HUES6 (cell line): Measurements from ENCODE around the gene C2orf92.
"Not testable (repeated sequence)": the region's sequence is repeated elsewhere in the genome, so short reads cannot be mapped to it uniquely, and the experiment has no call there.

Experiments
- H3K27ac ChIP-seq: 2 replicates; pipeline ENCODE4 v1.7.0; 2013; ENCODE audit warnings: low read depth, mild to moderate bottlenecking, low read length, inconsistent platforms
- H3K27me3 ChIP-seq: 2 replicates; pipeline ENCODE4 v1.6.1; 2013; ENCODE audit warnings: low read length; ENCODE audit not compliant: control insufficient read depth, insufficient read depth
- H3K36me3 ChIP-seq: 2 replicates; pipeline ENCODE4 v1.6.1; 2013; ENCODE audit warnings: low read length; ENCODE audit not compliant: control insufficient read depth, insufficient read depth
- H3K4me1 ChIP-seq: 2 replicates; pipeline ENCODE4 v1.6.1; 2013; ENCODE audit warnings: low read length; ENCODE audit not compliant: control insufficient read depth, insufficient read depth
- H3K4me3 ChIP-seq: 2 replicates; pipeline ENCODE4 v1.5.1; 2013; ENCODE audit warnings: low read depth, low read length
- H3K9ac ChIP-seq: one replicate; pipeline ENCODE4 v1.6.1; 2013; ENCODE audit warnings: mild to moderate bottlenecking, low read length
- H3K9me3 ChIP-seq: 2 replicates; pipeline ENCODE4 v1.6.1; 2013; ENCODE audit warnings: low read depth, low read length; ENCODE audit not compliant: control insufficient read depth, insufficient read depth

The C2orf92 gene

GRCh38 chr2:97707362-97708047 lies 38.0 kb downstream of the C2orf92 start:
- Histone ChIP-seq H3K36me3 (no peaks in the 10 kb centered on the region), H3K4me1 (peaks cover 12% of the 10 kb centered on the region; the same call in 1 of the 2 replicates), H3K9ac (no peak overlapping the region)

DNA sequence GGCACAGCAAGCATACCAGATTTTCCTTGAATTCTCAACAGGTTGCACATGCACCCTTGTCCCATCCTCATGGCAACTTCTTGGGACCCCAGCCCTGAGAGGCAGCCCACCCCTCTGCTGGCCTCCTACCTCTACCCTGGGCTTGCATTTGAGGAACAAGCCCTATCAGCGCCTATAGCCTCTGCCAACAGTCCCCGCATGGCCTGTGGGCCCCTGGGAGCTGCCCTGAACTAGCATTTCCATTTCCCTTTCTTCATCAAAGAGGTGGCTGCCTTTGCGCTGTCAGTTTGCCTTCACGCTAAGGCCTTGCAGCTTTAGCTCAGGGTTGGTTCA lies 38.5 kb downstream of the C2orf92 start:
- Histone ChIP-seq H3K27me3 (no peaks in the 10 kb centered on the region), H3K4me1 (peaks cover 17% of the 10 kb centered on the region; the same call in 1 of the 2 replicates), H3K36me3 (no peaks in the 10 kb centered on the region), H3K9ac (no peak overlapping the region), H3K4me3 (no peak overlapping the region), H3K27ac (no peak overlapping the region), H3K9me3 (no peaks in the 10 kb centered on the region)

More at GRCh38 chr2:97707362-97708047, 38.0 kb downstream of the C2orf92 start:
- no peaks in the 10 kb centered on the region for H3K27me3 ChIP-seq
- no peaks in the 10 kb centered on the region for H3K9me3 ChIP-seq
- no peak overlapping the region for H3K4me3 ChIP-seq
- H3K27ac ChIP-seq: no peak overlapping the region

DNA sequence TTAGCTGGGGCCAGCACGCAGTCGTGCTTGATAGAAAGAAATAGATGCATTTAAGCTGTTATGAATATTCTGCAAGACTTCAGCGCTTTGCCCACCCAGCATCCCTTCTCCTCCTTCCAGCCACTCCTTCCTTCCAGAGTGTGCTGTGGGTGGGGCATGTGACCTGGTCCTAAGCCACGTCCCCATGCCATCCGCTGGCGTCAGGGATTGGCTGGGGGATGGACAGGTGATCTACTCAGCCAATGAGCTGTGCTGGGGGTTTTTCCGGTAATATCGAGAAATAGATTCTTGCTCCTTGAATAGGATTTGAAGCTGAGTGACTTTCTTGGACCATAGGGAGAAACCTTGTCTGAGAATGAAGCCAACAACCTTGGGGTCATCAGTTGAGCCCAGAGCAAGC lies 39.1 kb downstream of the C2orf92 start:
- H3K9me3 ChIP-seq: no peaks in the 10 kb centered on the region
- no peak overlapping the region for H3K4me3 ChIP-seq
- peaks cover 22% of the 10 kb centered on the region; the same call in 1 of the 2 replicates for H3K4me1 ChIP-seq
- H3K27ac ChIP-seq: no peak overlapping the region
- H3K27me3 ChIP-seq: no peaks in the 10 kb centered on the region
- no peak overlapping the region for H3K9ac ChIP-seq
- no peaks in the 10 kb centered on the region for H3K36me3 ChIP-seq

DNA sequence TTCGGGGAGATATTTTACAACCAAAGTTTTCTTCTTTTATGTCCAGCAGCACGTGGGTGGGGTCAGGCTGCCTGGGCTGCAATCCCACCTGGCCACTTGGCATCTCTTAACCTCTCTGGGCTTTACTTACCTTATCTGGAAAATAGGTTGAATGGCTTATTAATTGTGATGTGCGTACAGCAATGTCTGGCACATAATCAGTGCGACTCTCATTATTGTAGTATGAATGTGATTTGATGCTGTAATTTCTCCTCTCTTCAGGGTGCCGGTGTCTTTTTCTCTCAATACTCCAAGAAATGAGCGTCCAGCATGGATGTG lies 41.8 kb downstream of the C2orf92 start:
- Histone ChIP-seq H3K4me3 (no peak overlapping the region), H3K4me1 (peaks cover 26% of the 10 kb centered on the region; the same call in 1 of the 2 replicates), H3K36me3 (no peaks in the 10 kb centered on the region), H3K9me3 (no peaks in the 10 kb centered on the region), H3K27ac (peak overlapping the region; percentile 54; the same call in 1 of the 2 replicates), H3K9ac (peak overlapping the region; percentile 28), H3K27me3 (no peaks in the 10 kb centered on the region)

DNA sequence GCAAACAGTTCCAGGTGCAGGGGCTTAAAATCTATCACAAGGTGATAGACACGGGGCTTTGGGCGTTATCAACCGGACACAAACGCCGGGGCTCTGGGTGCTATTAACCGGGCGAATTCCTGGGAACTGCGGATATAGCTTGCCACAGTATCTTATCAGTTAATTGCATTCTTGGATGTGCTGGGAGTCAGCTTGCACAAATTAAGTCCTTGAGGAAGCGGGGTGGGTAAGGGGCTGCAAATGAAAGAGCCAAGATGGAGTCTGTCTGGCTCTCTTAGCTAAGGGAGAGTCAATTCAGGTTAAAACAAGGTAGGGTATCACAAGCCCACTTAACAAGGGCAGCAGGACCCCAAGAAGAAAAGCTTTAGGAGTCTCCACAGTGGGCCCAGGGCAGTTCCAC lies 42.7 kb downstream of the C2orf92 start:
- Histone ChIP-seq H3K27ac (peak overlapping the region; percentile 44; the same call in 1 of the 2 replicates), H3K9ac (peak overlapping the region; percentile 69), H3K4me1 (peaks cover 26% of the 10 kb centered on the region; the same call in 1 of the 2 replicates)
- H3K4me3 ChIP-seq, H3K9me3 ChIP-seq, H3K27me3 ChIP-seq, H3K36me3 ChIP-seq: not testable (repeated sequence)

DNA sequence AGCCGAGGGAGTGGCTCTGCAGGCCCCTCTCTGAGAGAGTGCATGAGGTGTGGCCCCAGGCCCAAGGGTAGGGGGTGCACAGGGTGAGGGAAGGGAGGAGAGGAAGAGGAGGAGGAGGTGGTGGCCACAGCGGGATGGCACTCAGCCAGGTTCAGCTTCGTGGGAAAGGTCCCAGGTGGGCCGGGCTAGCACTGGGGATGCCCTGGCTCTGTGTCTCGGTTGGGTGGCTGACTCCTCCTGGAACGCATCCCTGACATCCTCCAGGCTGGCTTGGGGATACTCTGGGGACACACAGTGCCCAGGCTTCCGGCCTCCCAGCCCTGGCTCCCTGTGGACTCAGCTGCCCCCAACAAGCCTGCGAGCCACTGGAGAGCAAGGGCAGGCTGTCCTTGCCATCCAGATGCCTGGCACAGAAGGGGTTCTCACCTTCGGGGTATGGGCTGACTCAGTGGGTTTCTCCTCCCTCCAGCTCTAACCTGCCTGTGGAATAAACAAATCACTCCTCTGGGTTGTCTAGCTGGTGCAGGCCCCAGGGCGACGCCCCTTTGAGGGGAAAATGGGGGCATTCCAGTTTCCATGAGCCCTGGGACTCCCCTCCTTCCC lies 43.3 kb downstream of the C2orf92 start:
- Histone ChIP-seq H3K27ac (peak overlapping the region; percentile 44; the same call in 1 of the 2 replicates), H3K27me3 (no peaks in the 10 kb centered on the region), H3K36me3 (no peaks in the 10 kb centered on the region), H3K9me3 (no peaks in the 10 kb centered on the region), H3K4me3 (no peak overlapping the region), H3K9ac (peak overlapping the region; percentile 69), H3K4me1 (peaks cover 26% of the 10 kb centered on the region; the same call in 1 of the 2 replicates)

- peak within 1 kb of the TSS; percentile 69 for H3K9ac ChIP-seq
Measured at GRCh38 chr2:97713296-97714083, 44.0 kb downstream of the C2orf92 start, which contains the start of gene ZAP70. Gene ZAP70, plus strand, starts transcription at chr2:97713576. Its CDS starts 10,461 bp downstream, at chr2:97724037.

GRCh38 chr2:97714084-97714949 lies 44.8 kb downstream of the C2orf92 start:
- H3K9ac ChIP-seq: peak overlapping the region; percentile 69

More at GRCh38 chr2:97713296-97714083, 44.0 kb downstream of the C2orf92 start, which contains the start of gene ZAP70:
- Histone ChIP-seq H3K36me3 (no peaks in the 10 kb centered on the region), H3K27ac (peak within 1 kb of the TSS; percentile 44; the same call in 1 of the 2 replicates), H3K4me3 (no peak within 1 kb of the TSS; the same call in 1 of the 2 replicates), H3K9me3 (no peaks in the 10 kb centered on the region), H3K27me3 (no peaks in the 10 kb centered on the region), H3K4me1 (peaks cover 26% of the 10 kb centered on the region; the same call in 1 of the 2 replicates)

DNA sequence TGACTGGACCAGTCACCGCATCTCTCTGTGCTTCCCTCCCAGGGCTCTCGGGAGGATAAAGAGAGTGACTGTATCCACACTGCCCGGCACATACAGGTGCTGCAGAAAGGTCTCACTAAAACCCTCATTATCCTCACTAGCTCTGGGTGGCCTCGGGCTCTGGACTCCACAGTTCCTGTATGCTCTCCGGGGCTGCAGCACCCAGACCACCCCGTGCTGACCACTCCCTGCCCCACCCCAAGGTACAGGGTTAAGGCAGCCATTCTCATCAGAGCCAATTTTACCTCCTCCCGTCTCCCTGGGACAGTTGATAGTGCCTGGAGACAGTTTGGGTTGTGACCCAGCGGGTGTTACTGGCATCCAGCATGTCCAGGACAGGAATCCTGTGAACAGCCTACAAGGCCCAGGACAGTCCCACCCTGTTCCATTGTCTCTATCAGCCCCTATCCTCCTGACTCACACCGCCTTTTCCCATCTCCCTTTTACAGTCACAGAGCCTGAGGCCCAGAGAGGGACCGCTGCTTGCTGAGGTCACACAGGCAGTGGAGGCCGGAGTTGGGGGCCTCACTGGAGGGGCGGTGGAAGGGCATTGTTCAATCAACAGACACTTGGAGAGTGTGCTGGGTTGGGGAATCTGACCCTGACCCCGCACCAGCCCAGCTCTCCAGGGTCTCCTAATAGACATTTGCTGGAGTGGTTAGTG lies 45.6 kb downstream of the C2orf92 start:
- Histone ChIP-seq H3K9me3 (no peaks in the 10 kb centered on the region), H3K4me3 (no peak overlapping the region; the same call in 1 of the 2 replicates), H3K27ac (no peak overlapping the region), H3K9ac (peak overlapping the region; percentile 69), H3K27me3 (no peaks in the 10 kb centered on the region), H3K4me1 (peaks cover 30% of the 10 kb centered on the region; the same call in 1 of the 2 replicates), H3K36me3 (no peaks in the 10 kb centered on the region)

More at GRCh38 chr2:97714084-97714949, 44.8 kb downstream of the C2orf92 start:
- no peaks in the 10 kb centered on the region for H3K36me3 ChIP-seq
- H3K27me3 ChIP-seq: no peaks in the 10 kb centered on the region
- no peak overlapping the region; the same call in 1 of the 2 replicates for H3K4me3 ChIP-seq
- H3K4me1 ChIP-seq: peaks cover 26% of the 10 kb centered on the region; the same call in 1 of the 2 replicates
- no peak overlapping the region for H3K27ac ChIP-seq
- H3K9me3 ChIP-seq: no peaks in the 10 kb centered on the region
